ENCODE measurements around the gene XRN2. TPM values are rescaled to one million over a fixed set of nuclear protein-coding genes. Genes with fewer than 3 reads are reported as not detected.

Gene XRN2
- polyA plus RNA-seq, 3 donors, result 53.1 to 111 (median 101) TPM

GRCh38 chr20:21269772-21270171 lies 33.4 kb upstream of the XRN2 start:
- Histone ChIP-seq H3K27ac (ENCODE audit: low read depth in 1 of 2, low read length in 2 of 2) (no peak overlapping the region), H3K9me3 (replicated peaks in 1 of 2; ENCODE audit: control insufficient read depth in 1 of 2, insufficient read depth in 1 of 2, low read length in 2 of 2) (peaks cover 0 to 15% of the 10 kb centered on the region in 2 donors), H3K27me3 (ENCODE audit: control insufficient read depth in 2 of 2, insufficient read depth in 2 of 2, low read length in 2 of 2) (no peaks in the 10 kb centered on the region), H2AFZ (ENCODE audit: insufficient read depth, low read depth, low read length, poor library complexity, severe bottlenecking) (no peak overlapping the region), H3K9ac (ENCODE audit: insufficient read depth, low read length, poor library complexity, severe bottlenecking) (no peak overlapping the region), H3K4me3 (replicated peaks in 1 of 3; ENCODE audit: low read depth in 2 of 3, low read length in 3 of 3) (no peak overlapping the region), H3K4me1 (ENCODE audit: control insufficient read depth in 1 of 2, insufficient read depth in 2 of 2, low read length in 2 of 2) (no peaks in the 10 kb centered on the region), H3K79me2 (ENCODE audit: insufficient read depth, low read length) (no peaks in the 10 kb centered on the region), H3K36me3 (replicated peaks in 1 of 2; ENCODE audit: control insufficient read depth in 1 of 2, insufficient read depth in 2 of 2, low read length in 2 of 2) (no peaks in the 10 kb centered on the region), H4K20me1 (ENCODE audit: insufficient read depth, low read length) (no peaks in the 10 kb centered on the region), H3K4me2 (replicated peaks; ENCODE audit: extremely low read depth, low read length, poor library complexity, severe bottlenecking) (no peak overlapping the region)
- no peak overlapping the region for H3K4me3 Mint-ChIP-seq
- peaks cover 12 to 16% (median 15%) of the 10 kb centered on the region in 3 donors for H3K27me3 Mint-ChIP-seq (ENCODE audit: low read depth in 3 of 3)
- intact Hi-C loops (cut with micrococcal nuclease), result no loop called here
- DNase-seq, result no peak
- no peaks in the 10 kb centered on the region for H3K36me3 Mint-ChIP-seq
- peaks cover 5 to 12% (median 10%) of the 10 kb centered on the region in 7 donors for H3K9me3 Mint-ChIP-seq
- no peaks in the 10 kb centered on the region for H3K4me1 Mint-ChIP-seq
- no peak for TF ChIP-seq CTCF (IDR thresholded peaks at IDR 0.05)
- WGBS (ENCODE audit: insufficient coverage), result 40% methylated on average over 1 of the region's 2 CpGs
- no peak overlapping the region for H3K27ac Mint-ChIP-seq

GRCh38 chr20:21270806-21271205 lies 32.3 kb upstream of the XRN2 start:
- no peaks in the 10 kb centered on the region for H4K20me1 ChIP-seq (ENCODE audit: insufficient read depth, low read length)
- H3K27me3 ChIP-seq (ENCODE audit: control insufficient read depth in 2 of 2, insufficient read depth in 2 of 2, low read length in 2 of 2), result no peaks in the 10 kb centered on the region
- H3K4me1 ChIP-seq (ENCODE audit: control insufficient read depth in 1 of 2, insufficient read depth in 2 of 2, low read length in 2 of 2), result no peaks in the 10 kb centered on the region
- H3K4me3 ChIP-seq (replicated peaks in 1 of 3; ENCODE audit: low read depth in 2 of 3, low read length in 3 of 3), result no peak overlapping the region
- H3K9ac ChIP-seq (ENCODE audit: insufficient read depth, low read length, poor library complexity, severe bottlenecking), result no peak overlapping the region
- no peak for TF ChIP-seq CTCF (IDR thresholded peaks at IDR 0.05)
- H3K27ac Mint-ChIP-seq, result no peak overlapping the region
- no peak overlapping the region for H3K27ac ChIP-seq (ENCODE audit: low read depth in 1 of 2, low read length in 2 of 2)
- intact Hi-C loops (cut with micrococcal nuclease), result no loop called here
- no peaks in the 10 kb centered on the region for H3K4me1 Mint-ChIP-seq
- no peak overlapping the region for H3K4me3 Mint-ChIP-seq
- no peak overlapping the region for H2AFZ ChIP-seq (ENCODE audit: insufficient read depth, low read depth, low read length, poor library complexity, severe bottlenecking)
- peaks cover 0 to 15% of the 10 kb centered on the region in 2 donors for H3K9me3 ChIP-seq (replicated peaks in 1 of 2; ENCODE audit: control insufficient read depth in 1 of 2, insufficient read depth in 1 of 2, low read length in 2 of 2)
- no peaks in the 10 kb centered on the region for H3K79me2 ChIP-seq (ENCODE audit: insufficient read depth, low read length)
- no peaks in the 10 kb centered on the region for H3K36me3 Mint-ChIP-seq
- H3K36me3 ChIP-seq (replicated peaks in 1 of 2; ENCODE audit: control insufficient read depth in 1 of 2, insufficient read depth in 2 of 2, low read length in 2 of 2), result no peaks in the 10 kb centered on the region
- WGBS (ENCODE audit: insufficient coverage), result 97% methylated on average over 5 of the region's 8 CpGs
- H3K9me3 Mint-ChIP-seq, result peaks cover 3 to 12% (median 6%) of the 10 kb centered on the region in 7 donors
- no peak overlapping the region for H3K4me2 ChIP-seq (replicated peaks; ENCODE audit: extremely low read depth, low read length, poor library complexity, severe bottlenecking)
- no peak for DNase-seq
- peaks cover 15 to 20% (median 15%) of the 10 kb centered on the region in 3 donors for H3K27me3 Mint-ChIP-seq (ENCODE audit: low read depth in 3 of 3)

Data from CD14-positive monocyte (primary cell).